HCT116 (cell line): ENCODE measurements around the gene ADA. TPM values are rescaled to one million over a fixed set of nuclear protein-coding genes. Genes with fewer than 3 reads are reported as not detected.
A peak's percentile ranks its signal among the peaks of the same experiment; 100 is the strongest.

Source experiments
- ATAC-seq: fragments of 200-7000 bp; cut with Tn5 transposase; 2 replicates; pipeline ENCODE4 v1.9.1; 2020; ENCODE audit warnings: mild to moderate bottlenecking, moderate library complexity
- BruUV-seq: library from RNA; stranded (reverse); fragments of 400-500 nt; replicated peaks from 2 replicates; lab custom pipeline; 2021; lab: Mats Ljungman, UMichigan
- CTCF ChIA-PET: fragments of 300-600 bp; sonication (Branson Sonifier 250); formaldehyde crosslinking; loops from one replicate; lab custom pipeline; 2021; ENCODE audit warnings: antibody characterized with exemption; lab: Charles Lee
- POLR2A ChIA-PET: fragments of 300-600, 350-600 bp; sonication (Branson Sonifier 250); formaldehyde crosslinking; loops from one replicate; lab custom pipeline; 2021; ENCODE audit warnings: antibody characterized with exemption; lab: Charles Lee
- RAD21 ChIA-PET, 2 experiments: fragments of 300-600 bp; sonication (Branson Sonifier 250); formaldehyde crosslinking; loops; one replicate each; lab custom pipeline; 2023; ENCODE audit warnings: low total read pairs in 2 of 2; ENCODE audit not compliant: uncharacterized antibody in 2 of 2, unreplicated experiment in 2 of 2, low non-redundant PET in 1 of 2; lab: Charles Lee
- DNase-seq: peaks from one replicate; pipeline ENCODE4 v3.0.0-alpha.2; 2010; ENCODE audit warnings: low read depth, low spot score
- H2AFZ ChIP-seq: fragments of 200-600 bp; shearing (Covaris generic), sonication (generic); 2 replicates; pipeline ENCODE4 v1.6.1; 2017; ENCODE audit warnings: low read depth, mixed run types, mixed read lengths, antibody characterized with exemption, low read length; ENCODE audit not compliant: poor library complexity, severe bottlenecking
- H3K27ac ChIP-seq: 2 replicates; pipeline ENCODE4 v1.5.1; 2012; ENCODE audit warnings: low read depth, low read length
- H3K27me3 ChIP-seq: fragments of 200-600 bp; sonication (generic); 2 replicates; pipeline ENCODE4 v1.6.1; 2016; ENCODE audit warnings: mixed run types, low read length, mixed read lengths; ENCODE audit not compliant: insufficient read depth
- H3K36me3 ChIP-seq, 2 experiments: fragments of 200-500 bp in 1 of 2; fragments of 200-600 bp in 1 of 2; sonication (Bioruptor generic) in 1 of 2; sonication (generic) in 1 of 2; 2 replicates each; pipeline versions ENCODE4 v1.5.1 to v1.6.1; 2014 to 2016; ENCODE audit warnings: low read length in 2 of 2, inconsistent platforms in 1 of 2, mixed read lengths in 1 of 2, mixed run types in 1 of 2; ENCODE audit not compliant: insufficient read depth in 2 of 2, control insufficient read depth in 1 of 2
- H3K4me1 ChIP-seq, 2 experiments: fragments of 200-600 bp in 1 of 2; sonication (generic) in 1 of 2; 2 replicates each; pipeline versions ENCODE4 v1.5.1 to v1.6.1; 2012 to 2017; ENCODE audit warnings: low read length in 2 of 2, inconsistent platforms in 1 of 2, mild to moderate bottlenecking in 1 of 2, mixed read lengths in 1 of 2, mixed run types in 1 of 2, moderate library complexity in 1 of 2; ENCODE audit not compliant: insufficient read depth in 2 of 2, control insufficient read depth in 1 of 2
- H3K4me2 ChIP-seq: fragments of 200-600 bp; sonication (generic); 2 replicates; pipeline ENCODE4 v1.6.1; 2017; ENCODE audit warnings: mixed run types, low read length, mixed read lengths
- H3K4me3 ChIP-seq, 2 experiments: fragments of 200-600 bp in 1 of 2; sonication (generic) in 1 of 2; replicated peaks in 1 of 2; 2 replicates each; pipeline ENCODE4 v1.5.1; 2011 to 2016; ENCODE audit warnings: low read length in 2 of 2, control low read depth in 1 of 2, low read depth in 1 of 2, mild to moderate bottlenecking in 1 of 2, mixed read lengths in 1 of 2, mixed run types in 1 of 2
- H3K79me2 ChIP-seq: fragments of 200-600 bp; sonication (generic); 2 replicates; pipeline ENCODE4 v1.6.1; 2017; ENCODE audit warnings: mild to moderate bottlenecking, mixed run types, low read length, moderate library complexity, mixed read lengths; ENCODE audit not compliant: insufficient read depth
- H3K9ac ChIP-seq: fragments of 200-600 bp; sonication (generic); 2 replicates; pipeline ENCODE4 v1.6.1; 2016; ENCODE audit warnings: low read length, mixed read lengths
- H3K9me2 ChIP-seq: fragments of 200-600 bp; sonication (generic), shearing (Covaris generic); 2 replicates; pipeline ENCODE4 v1.6.1; 2017; ENCODE audit warnings: mixed run types, mild to moderate bottlenecking, moderate library complexity; ENCODE audit not compliant: insufficient read depth
- H3K9me3 ChIP-seq, 2 experiments: fragments of 200-500 bp in 1 of 2; fragments of 200-600 bp in 1 of 2; sonication (Bioruptor generic) in 1 of 2; sonication (generic) in 1 of 2; 2 replicates each; pipeline ENCODE4 v1.6.1; 2014 to 2017; ENCODE audit warnings: low read length in 2 of 2, mixed read lengths in 2 of 2, inconsistent platforms in 1 of 2, low read depth in 1 of 2, mild to moderate bottlenecking in 1 of 2, mixed run types in 1 of 2, moderate library complexity in 1 of 2; ENCODE audit not compliant: control insufficient read depth in 1 of 2, insufficient read depth in 1 of 2
- H4K20me1 ChIP-seq: fragments of 200-600 bp; sonication (generic), shearing (Covaris generic); 2 replicates; pipeline ENCODE4 v1.6.1; 2017; ENCODE audit warnings: mixed run types, mild to moderate bottlenecking, moderate library complexity; ENCODE audit not compliant: insufficient read depth
- CEBPB ChIP-seq: IDR thresholded peaks from 2 replicates; pipeline ENCODE4 v1.6.1; 2012; ENCODE audit warnings: low read depth
- EGR1 ChIP-seq: IDR thresholded peaks from 2 replicates; pipeline ENCODE4 v1.6.1; 2012; ENCODE audit warnings: low read depth
- ELF1 ChIP-seq: IDR thresholded peaks from 2 replicates; pipeline ENCODE4 v1.6.1; 2012; ENCODE audit warnings: low read depth, borderline replicate concordance
- FOSL1 ChIP-seq: IDR thresholded peaks from 2 replicates; pipeline ENCODE4 v1.6.1; 2012; ENCODE audit warnings: low read depth
- RAD21 ChIP-seq: IDR thresholded peaks from 2 replicates; pipeline ENCODE4 v1.6.1; 2012; ENCODE audit warnings: low read depth, mild to moderate bottlenecking
- REST ChIP-seq: IDR thresholded peaks from 2 replicates; pipeline ENCODE4 v1.6.1; 2012; ENCODE audit warnings: low read depth
- intact Hi-C: fragments of 100-400 bp; cut with micrococcal nuclease; formaldehyde crosslinking; loops from 2 replicates; pipeline ENCODE4 v1.10.0; 2022
- total RNA-seq: library from RNA; stranded (reverse); gene quantifications from one replicate; pipeline ENCODE4 v1.2.1, GENCODE V29; 2021; ENCODE audit not compliant: unreplicated experiment

ADA gene
- total RNA-seq, 1 experiment from 2014 or later = 25.9 TPM

- Histone ChIP-seq H3K9ac (peak overlapping the region; percentile 19; the same call in 1 of the 2 replicates), H2AFZ (no peak overlapping the region), H3K4me2 (peak overlapping the region; percentile 62), H3K79me2 (no peaks in the 10 kb centered on the region), H3K4me3 (peak overlapping the region in 1 of 2 experiments; percentile 1; a peak in 1 of 4 replicates), H3K9me3 (no peaks in the 10 kb centered on the region), H3K4me1 (peaks cover 16 to 30% of the 10 kb centered on the region in 2 experiments), H3K36me3 (no peaks in the 10 kb centered on the region), H4K20me1 (no peaks in the 10 kb centered on the region), H3K27ac (peak overlapping the region; percentile 47), H3K27me3 (no peaks in the 10 kb centered on the region), H3K9me2 (no peaks in the 10 kb centered on the region)
- ChIA-PET CTCF (no interaction called here), POLR2A (no interaction called here), RAD21 (no interaction called here)
- intact Hi-C loops = no loop called here
- peak; percentile 52; the same call in 1 of the 2 replicates for TF ChIP-seq FOSL1
- TF ChIP-seq RAD21 = no peak
- no peak for TF ChIP-seq REST
- TF ChIP-seq CEBPB = 0 out of 2 replicates have a peak, but pooled peaks have one; percentile 47
- TF ChIP-seq EGR1 = no peak
- TF ChIP-seq ELF1 = no peak
- ATAC-seq (peak; percentile 49), DNase-seq (no peak)
- BruUV-seq = no TSS peak
Measured at GRCh38 chr20:44572551-44573500, 78.7 kb downstream of the ADA start.
